Suprapubic skin (tissue), 3 donors: Measurements from ENCODE around the gene C1orf52.

ENCODE experiments used
- POLR2AphosphoS5 ChIP-seq, 3 donors: sonication (generic); formaldehyde crosslinking; IDR thresholded peaks; one replicate each; pipeline ENCODE4 v1.6.1; 2017; ENCODE audit warnings: antibody characterized with exemption in 3 of 3
- TF ChIP-seq, protein P1 (sequence below), 2 donors: fragments of 200-600 bp in 1 of 2; fragments of 450-650 bp in 1 of 2; sonication (generic) in 1 of 2; IDR thresholded peaks; one replicate each; pipeline ENCODE4 v1.5.1; 2016 to 2019; ENCODE audit warnings: antibody characterized with exemption in 2 of 2, mild to moderate bottlenecking in 1 of 2, moderate library complexity in 1 of 2

DNA sequence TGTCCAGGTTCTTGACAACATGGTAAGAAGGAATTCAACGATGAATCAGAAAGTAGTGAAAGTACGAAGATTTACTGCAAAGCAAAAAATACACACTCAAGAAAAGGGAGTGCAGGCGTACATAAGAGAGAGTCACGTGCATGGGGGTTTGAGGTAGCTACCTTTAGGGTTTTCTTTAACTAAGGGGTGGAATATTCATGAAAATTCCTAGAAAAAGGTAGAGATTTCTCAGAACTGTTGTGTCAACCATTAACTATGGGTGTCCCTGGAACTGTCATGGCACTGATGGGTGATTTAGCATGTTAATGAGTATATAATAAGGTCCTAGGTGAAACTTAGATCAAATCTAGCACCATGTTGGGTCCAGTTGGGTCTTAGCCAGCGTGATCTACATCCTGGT is 36.1 kb downstream of the C1orf52 start:
- TF ChIP-seq, protein P1, sequence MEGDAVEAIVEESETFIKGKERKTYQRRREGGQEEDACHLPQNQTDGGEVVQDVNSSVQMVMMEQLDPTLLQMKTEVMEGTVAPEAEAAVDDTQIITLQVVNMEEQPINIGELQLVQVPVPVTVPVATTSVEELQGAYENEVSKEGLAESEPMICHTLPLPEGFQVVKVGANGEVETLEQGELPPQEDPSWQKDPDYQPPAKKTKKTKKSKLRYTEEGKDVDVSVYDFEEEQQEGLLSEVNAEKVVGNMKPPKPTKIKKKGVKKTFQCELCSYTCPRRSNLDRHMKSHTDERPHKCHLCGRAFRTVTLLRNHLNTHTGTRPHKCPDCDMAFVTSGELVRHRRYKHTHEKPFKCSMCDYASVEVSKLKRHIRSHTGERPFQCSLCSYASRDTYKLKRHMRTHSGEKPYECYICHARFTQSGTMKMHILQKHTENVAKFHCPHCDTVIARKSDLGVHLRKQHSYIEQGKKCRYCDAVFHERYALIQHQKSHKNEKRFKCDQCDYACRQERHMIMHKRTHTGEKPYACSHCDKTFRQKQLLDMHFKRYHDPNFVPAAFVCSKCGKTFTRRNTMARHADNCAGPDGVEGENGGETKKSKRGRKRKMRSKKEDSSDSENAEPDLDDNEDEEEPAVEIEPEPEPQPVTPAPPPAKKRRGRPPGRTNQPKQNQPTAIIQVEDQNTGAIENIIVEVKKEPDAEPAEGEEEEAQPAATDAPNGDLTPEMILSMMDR (IDR thresholded peaks at IDR 0.05), result no peak
- TF ChIP-seq POLR2AphosphoS5 (IDR thresholded peaks at IDR 0.05), result no peak
